Natural killer cell (primary cell): Measurements from ENCODE around the gene MLLT6. TPM values are rescaled to one million over a fixed set of nuclear protein-coding genes. Genes with fewer than 3 reads are reported as not detected.
A peak's percentile ranks its signal among the peaks of the same experiment; 100 is the strongest.

ENCODE experiments used
- ATAC-seq, 3 donors: fragments of 150-1000 bp in 2 of 3; fragments of 200-7000 bp in 1 of 3; cut with Tn5 transposase; 1 replicate in 1 of 3; 2 replicates in 2 of 3; pipeline ENCODE4 v1.10.0; 2021; ENCODE audit warnings: mild to moderate bottlenecking in 2 of 3, moderate library complexity in 2 of 3
- DNase-seq, 2 donors: peaks; one replicate each; pipeline versions ENCODE4 v3.0.0 to v3.0.0-alpha.2; 2013 to 2021; ENCODE audit warnings: mixed read lengths in 1 of 2
- H3K27ac ChIP-seq: one replicate; pipeline ENCODE4 v1.5.1; 2013; ENCODE audit warnings: mild to moderate bottlenecking, low read length
- H3K27me3 ChIP-seq: one replicate; pipeline ENCODE4 v1.6.1; 2013; ENCODE audit warnings: low read length; ENCODE audit not compliant: control insufficient read depth, insufficient read depth
- H3K36me3 ChIP-seq: one replicate; pipeline ENCODE4 v1.6.1; 2013; ENCODE audit warnings: low read length; ENCODE audit not compliant: control insufficient read depth, insufficient read depth
- H3K4me1 ChIP-seq: one replicate; pipeline ENCODE4 v1.6.1; 2013; ENCODE audit warnings: low read length; ENCODE audit not compliant: control insufficient read depth, insufficient read depth
- H3K4me3 ChIP-seq: one replicate; pipeline ENCODE4 v1.5.1; 2013; ENCODE audit warnings: low read length
- H3K9me3 ChIP-seq: one replicate; pipeline ENCODE4 v1.6.1; 2013; ENCODE audit warnings: low read length; ENCODE audit not compliant: control insufficient read depth, insufficient read depth
- H3K27ac Mint-ChIP-seq, 2 donors: one replicate each; pipeline ENCODE4 v1.8.0; 2022; ENCODE audit warnings: mild to moderate bottlenecking in 2 of 2, mixed read lengths in 2 of 2, moderate library complexity in 1 of 2
- H3K27me3 Mint-ChIP-seq, 2 donors: one replicate each; pipeline ENCODE4 v1.8.0; 2022; ENCODE audit warnings: low read depth in 2 of 2, mixed read lengths in 2 of 2
- H3K36me3 Mint-ChIP-seq: one replicate; pipeline ENCODE4 v1.8.0; 2022; ENCODE audit warnings: mixed read lengths
- H3K4me1 Mint-ChIP-seq, 2 donors: one replicate each; pipeline ENCODE4 v1.8.0; 2022; ENCODE audit warnings: mixed read lengths in 2 of 2
- H3K4me3 Mint-ChIP-seq: one replicate; pipeline ENCODE4 v1.8.0; 2022; ENCODE audit warnings: mild to moderate bottlenecking, moderate library complexity, mixed read lengths
- H3K9me3 Mint-ChIP-seq, 2 donors: one replicate each; pipeline ENCODE4 v1.8.0; 2022; ENCODE audit warnings: mixed read lengths in 2 of 2
- CTCF ChIP-seq: fragments of 200-600 bp; IDR thresholded peaks from one replicate; pipeline ENCODE4 v1.8.0; 2022; ENCODE audit warnings: antibody characterized with exemption
- WGBS: methylation state at CpG from one replicate; pipeline ENCODE4 v1.1.7; 2013; ENCODE audit warnings: missing lambda C conversion rate; ENCODE audit not compliant: insufficient coverage; 5-methylcytosine and 5-hydroxymethylcytosine counted together
- intact Hi-C: fragments of 100-400 bp; cut with micrococcal nuclease; formaldehyde crosslinking; loops from one replicate; pipeline ENCODE4 v1.14.2; 2022
- total RNA-seq, 4 donors: library from RNA; stranded (reverse); fragments of 120-200 nt in 1 of 4; gene quantifications; one replicate each; pipeline versions ENCODE4 v1.2.3 to v1.2.4, GENCODE V29; 2013 to 2022

Gene MLLT6
- total RNA-seq, 3 donors from 2014 or later (not counting 1 experiment from before 2014, with no cell fraction given): 478 to 578 (median 485) TPM

DNA sequence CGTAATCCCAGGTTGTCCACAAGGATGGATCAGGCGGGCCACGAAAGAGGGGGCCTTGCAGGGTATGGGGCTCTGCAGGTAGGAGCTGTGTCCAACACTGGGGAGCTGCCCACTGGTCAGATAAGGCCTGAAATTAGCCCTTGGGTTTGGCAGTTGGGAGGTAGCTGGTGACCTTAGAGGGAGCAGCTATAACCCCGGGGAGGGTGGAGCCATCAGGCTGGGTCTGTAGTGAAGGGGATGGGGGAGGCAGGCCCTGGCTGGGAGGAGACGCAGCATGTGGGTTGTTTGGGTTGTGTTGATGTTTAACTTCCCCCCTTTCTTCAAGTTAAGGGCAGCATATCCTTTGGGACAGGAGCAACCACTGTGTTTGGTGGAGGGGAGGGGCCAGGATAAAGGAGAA lies 5.9 kb downstream of the MLLT6 start:
- ATAC-seq: no peak
- Mint-ChIP-seq H3K4me3 (peak overlapping the region; percentile 47), H3K36me3 (peaks cover 8% of the 10 kb centered on the region), H3K4me1 (peaks cover 60 to 72% of the 10 kb centered on the region in 2 donors), H3K27ac (peak overlapping the region; percentile 73), H3K27me3 (no peaks in the 10 kb centered on the region), H3K9me3 (no peaks in the 10 kb centered on the region)
- peaks cover 57% of the 10 kb centered on the region for H3K4me1 ChIP-seq
- no peaks in the 10 kb centered on the region for H3K27me3 ChIP-seq
- H3K27ac ChIP-seq: no peak overlapping the region
- intact Hi-C loops: no loop called here
- no peak for DNase-seq
- no peak overlapping the region for H3K4me3 ChIP-seq
- H3K9me3 ChIP-seq: no peaks in the 10 kb centered on the region
- 80% methylated on average over 5 of the region's 5 CpGs for WGBS
- no peak for TF ChIP-seq CTCF
- H3K36me3 ChIP-seq: peaks cover 79% of the 10 kb centered on the region

DNA sequence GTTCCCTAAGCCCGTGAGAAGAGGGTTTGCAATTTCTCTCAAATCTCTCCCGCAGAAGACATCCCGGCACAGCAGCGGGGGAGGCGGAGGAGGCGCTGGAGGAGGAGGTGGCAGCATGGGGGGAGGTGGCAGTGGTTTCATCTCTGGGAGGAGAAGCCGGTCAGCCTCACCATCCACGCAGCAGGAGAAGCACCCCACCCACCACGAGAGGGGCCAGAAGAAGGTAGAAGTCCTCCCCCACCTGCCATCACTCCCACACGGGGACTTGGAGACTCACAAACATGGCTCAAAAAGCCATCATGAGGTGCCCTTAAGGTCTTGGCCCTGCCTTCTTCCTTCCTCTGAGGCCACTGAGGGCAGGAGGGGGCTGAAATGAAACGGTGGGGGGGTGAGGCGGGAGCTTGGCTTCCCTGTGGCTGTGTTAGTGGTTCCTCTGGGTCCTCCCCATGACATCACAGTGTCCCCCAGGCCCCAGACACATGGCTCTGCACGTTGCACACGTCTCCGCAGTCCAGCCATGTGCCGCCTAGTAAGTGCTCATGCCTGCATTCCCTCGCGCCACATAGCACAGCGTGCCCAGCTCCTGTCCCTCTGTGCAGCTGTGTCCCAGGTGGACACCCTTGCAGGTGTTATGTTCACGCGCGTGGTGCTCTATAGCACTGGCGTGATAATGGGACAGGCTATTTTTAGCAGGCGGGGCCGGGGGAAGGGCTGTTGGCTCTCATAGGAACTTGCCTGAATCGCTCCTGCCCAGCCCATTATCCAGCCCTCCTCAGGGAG lies 6.9 kb downstream of the MLLT6 start:
- H3K27ac ChIP-seq: no peak overlapping the region
- 68% methylated on average over 25 of the region's 26 CpGs for WGBS
- no peaks in the 10 kb centered on the region for H3K27me3 ChIP-seq
- H3K9me3 Mint-ChIP-seq: no peaks in the 10 kb centered on the region
- H3K27ac Mint-ChIP-seq: peak overlapping the region; percentile 73
- H3K4me3 ChIP-seq: no peak overlapping the region
- peaks cover 50 to 68% of the 10 kb centered on the region in 2 donors for H3K4me1 Mint-ChIP-seq
- no peaks in the 10 kb centered on the region for H3K27me3 Mint-ChIP-seq
- no peaks in the 10 kb centered on the region for H3K9me3 ChIP-seq
- peak overlapping the region; percentile 45 for H3K4me3 Mint-ChIP-seq
- H3K36me3 ChIP-seq: peaks cover 89% of the 10 kb centered on the region
- intact Hi-C loops: no loop called here
- H3K4me1 ChIP-seq: peaks cover 47% of the 10 kb centered on the region
- TF ChIP-seq CTCF: no peak
- DNase-seq (no peak), ATAC-seq (peak; percentile 45 to 74 (median 73))
- H3K36me3 Mint-ChIP-seq: peaks cover 8% of the 10 kb centered on the region

DNA sequence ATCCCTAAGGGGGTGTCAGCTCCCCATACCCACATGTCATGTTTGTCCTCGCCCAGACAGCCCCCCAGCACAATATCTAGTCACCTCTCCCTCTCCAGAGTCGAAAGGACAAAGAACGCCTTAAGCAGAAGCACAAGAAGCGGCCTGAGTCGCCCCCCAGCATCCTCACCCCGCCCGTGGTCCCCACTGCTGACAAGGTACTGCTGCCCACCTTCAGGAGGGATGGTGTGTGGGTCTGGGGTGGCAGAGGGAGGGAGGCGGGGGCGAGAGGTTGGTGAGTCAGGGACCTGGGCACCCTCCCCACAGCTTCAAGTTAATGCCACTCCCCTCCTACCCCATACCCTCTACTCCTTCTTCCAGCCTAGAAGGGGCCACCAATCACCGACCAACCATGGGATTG lies 7.5 kb downstream of the MLLT6 start:
- 94% methylated on average over 8 of the region's 10 CpGs for WGBS
- Histone ChIP-seq H3K27me3 (no peaks in the 10 kb centered on the region), H3K36me3 (peaks cover 93% of the 10 kb centered on the region), H3K4me1 (peaks cover 41% of the 10 kb centered on the region), H3K27ac (no peak overlapping the region), H3K4me3 (no peak overlapping the region), H3K9me3 (no peaks in the 10 kb centered on the region)
- H3K4me1 Mint-ChIP-seq: peaks cover 43 to 64% of the 10 kb centered on the region in 2 donors
- H3K27me3 Mint-ChIP-seq: no peaks in the 10 kb centered on the region
- no peak for ATAC-seq
- H3K27ac Mint-ChIP-seq: peak overlapping the region; percentile 73
- intact Hi-C loops: no loop called here
- no peak for DNase-seq
- TF ChIP-seq CTCF: no peak
- H3K36me3 Mint-ChIP-seq: peaks cover 8% of the 10 kb centered on the region
- no peak overlapping the region for H3K4me3 Mint-ChIP-seq
- no peaks in the 10 kb centered on the region for H3K9me3 Mint-ChIP-seq
